GM21825 (cell line): Measurements from ENCODE around the gene ZNF574.

Source experiments
- ATAC-seq: cut with Tn5 transposase; IDR thresholded peaks from one replicate; pipeline ENCODE4 v1.9.1; 2021; ENCODE audit warnings: mild to moderate bottlenecking, moderate library complexity; ENCODE audit not compliant: unreplicated experiment

Gene ZNF574

DNA sequence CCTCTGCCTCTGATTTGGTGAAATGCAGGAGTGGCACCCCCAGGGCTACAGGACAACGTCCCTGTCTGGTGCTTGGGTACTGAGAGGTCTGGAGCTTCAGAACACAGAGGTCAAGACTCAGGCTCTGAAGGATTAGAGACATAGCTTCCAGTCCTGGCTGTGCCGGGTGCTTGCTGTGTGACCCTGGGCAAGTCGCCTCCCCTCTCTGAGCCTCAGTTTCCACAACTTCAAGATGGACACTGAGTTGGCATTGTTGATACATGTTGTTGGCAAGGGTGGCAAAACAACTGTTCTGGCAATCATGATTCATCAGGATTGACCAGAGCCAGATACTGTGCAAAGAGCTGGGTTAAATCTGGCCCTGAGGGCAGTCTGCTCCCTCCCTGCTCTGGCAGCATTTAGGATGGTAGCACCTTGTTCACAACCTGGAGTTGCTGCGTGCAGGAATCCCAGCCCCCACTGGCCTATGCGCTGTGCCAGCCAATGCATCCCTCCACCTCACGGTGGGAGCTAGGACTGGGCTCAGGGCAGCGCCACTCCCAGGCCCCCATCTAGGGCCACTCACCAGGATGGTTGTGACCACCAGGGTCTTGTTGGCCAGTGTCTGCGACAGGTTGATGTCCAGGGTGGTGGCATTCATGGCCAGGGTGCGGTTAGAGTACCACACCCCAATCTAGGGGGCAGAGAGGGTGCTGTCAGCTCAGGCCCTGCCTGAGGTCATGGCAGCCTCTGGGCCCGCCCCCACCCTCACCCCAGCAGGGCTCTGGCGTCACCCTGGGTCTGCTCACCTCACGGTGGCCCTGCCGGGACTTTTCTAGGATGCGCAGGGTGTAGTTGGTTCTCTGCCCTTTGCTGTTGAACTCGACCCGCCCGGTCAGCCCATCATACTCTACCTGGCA, 22.7 kb upstream of the ZNF574 start:
- ATAC-seq: no peak

DNA sequence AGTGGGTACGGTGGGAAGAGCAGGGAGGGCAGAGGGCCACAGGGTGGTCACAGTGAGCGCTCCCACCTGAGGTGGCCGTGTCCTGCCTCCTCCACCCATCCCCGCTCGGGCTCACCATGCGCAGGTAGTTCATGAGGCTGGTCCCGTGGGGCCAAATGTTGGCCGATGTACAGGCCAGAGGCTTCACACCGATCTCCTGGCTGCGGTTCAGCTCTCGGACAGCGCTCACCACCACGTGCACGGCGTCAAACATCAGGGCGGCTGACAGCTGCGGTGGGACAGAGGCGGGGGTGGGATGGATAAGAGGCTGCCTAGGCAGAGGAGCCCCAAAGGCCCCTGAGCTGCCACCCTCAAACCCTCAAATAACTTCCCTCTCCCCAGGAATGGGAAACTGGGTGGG, 21.8 kb upstream of the ZNF574 start:
- ATAC-seq: no peak

DNA sequence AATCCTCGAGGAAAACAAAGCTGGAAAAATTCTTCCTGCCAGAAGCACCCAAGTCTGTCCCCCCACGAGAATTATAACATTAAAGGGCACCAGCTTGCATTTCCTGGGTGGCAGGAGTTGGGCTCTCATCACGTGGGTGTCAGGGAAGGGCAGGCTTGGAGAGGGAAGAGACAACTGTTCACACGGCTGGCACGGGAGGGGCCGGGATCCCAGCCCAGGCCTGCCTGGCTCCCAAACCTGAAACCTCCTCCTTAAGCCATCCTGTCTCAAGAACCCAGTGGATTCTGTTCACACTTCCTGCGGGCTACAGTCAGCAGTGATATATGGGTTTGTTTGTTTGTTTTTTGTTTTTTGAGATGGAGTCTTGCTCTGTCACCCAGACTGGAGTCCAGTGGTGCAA, 18.1 kb upstream of the ZNF574 start:
- ATAC-seq: no peak

DNA sequence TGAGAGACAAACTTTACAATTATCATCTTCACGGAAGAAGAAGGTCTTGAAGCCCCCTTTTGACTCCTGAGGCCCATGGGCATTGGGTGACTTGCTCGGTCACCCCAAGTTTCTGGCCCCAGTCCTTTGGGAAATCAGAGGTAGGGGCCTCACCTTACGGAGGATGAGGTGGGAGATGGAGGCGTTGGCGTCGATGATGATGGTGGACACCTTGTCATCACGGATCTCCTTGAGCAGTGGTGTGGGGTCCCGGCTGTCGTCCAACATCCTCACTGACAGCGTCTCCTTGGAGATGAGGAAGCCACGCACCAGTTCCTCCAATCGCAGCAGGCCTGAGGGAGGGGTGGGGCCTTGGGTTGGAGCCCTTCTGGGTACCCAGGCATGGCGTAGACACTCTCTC, 16.8 kb upstream of the ZNF574 start:
- no peak for ATAC-seq

DNA sequence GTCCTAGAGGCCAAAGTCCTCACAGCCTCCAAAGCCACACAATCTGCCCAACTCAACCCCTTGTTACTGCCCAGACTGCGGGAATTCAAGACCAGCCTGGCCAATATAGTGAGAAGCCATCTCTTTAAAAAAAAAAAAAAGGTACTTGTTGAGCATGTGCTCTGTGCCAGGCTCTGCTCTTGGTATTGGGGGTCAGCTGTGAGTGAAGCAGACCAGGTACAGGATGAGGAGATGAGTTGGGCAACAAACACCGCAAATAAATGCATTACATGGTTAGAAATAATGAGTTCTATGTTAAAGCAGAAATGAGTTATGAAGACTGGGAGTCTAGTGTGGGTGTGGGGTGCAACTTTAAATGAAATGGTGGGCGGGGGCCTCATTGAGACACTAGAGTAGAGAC, 15.8 kb upstream of the ZNF574 start:
- no peak for ATAC-seq

DNA sequence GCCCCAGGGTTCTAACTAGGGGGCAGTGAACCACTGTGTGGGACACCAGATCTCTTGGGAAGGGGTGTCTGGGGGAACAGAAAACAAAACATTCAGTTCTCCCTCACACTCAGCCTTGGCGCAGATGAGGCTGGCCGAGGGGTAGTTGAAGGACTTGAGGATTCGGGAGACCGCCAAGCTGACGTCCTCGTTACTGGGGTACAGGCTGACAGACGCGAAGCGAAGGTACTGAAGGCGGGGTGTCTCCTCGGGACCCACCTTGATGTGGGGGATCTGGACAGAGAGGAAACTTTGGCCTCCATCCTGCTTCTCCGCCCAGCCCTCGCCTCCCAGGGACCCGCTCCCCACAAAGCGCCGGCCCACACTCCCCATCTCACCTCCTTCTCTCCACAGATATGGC, 13.6 kb upstream of the ZNF574 start:
- no peak for ATAC-seq

DNA sequence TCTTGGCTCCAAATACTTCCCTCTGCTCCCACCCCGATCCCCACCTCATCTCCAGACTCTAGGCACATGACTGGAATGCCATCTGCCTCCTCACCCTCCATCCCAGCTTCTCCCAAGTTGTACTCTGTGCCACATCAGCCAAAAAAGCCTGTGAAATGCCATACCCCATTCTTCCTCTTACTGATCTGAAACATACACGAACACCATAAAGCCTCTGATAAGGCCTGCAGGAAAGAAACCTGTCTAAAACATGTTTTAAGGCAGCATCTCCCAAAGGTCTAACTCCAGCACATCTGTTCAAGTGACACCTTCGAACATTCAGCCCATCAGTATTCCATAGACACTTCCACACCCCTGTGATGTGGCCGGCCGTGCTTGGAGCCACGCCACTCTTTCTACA, 11.5 kb upstream of the ZNF574 start:
- no peak for ATAC-seq

DNA sequence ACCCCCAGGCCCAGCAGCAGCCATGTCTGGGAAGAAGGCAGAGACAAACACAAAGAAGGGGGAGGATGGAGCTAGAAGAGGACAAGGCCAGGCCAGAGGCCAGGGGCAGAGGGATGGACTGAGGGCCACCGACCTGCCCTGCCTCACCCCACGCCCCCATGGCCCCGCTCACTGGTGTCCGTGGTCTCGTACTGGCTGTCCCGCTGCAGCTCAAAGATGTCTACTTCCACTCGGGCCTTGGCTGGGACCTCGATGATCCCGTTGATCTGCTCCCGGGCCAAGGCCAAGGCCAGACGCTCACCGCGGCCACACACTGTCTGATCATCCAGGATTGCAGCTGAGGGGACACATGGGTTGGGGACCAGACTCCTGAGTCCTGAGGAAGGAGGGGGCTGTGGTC, 10.9 kb upstream of the ZNF574 start:
- ATAC-seq: no peak

DNA sequence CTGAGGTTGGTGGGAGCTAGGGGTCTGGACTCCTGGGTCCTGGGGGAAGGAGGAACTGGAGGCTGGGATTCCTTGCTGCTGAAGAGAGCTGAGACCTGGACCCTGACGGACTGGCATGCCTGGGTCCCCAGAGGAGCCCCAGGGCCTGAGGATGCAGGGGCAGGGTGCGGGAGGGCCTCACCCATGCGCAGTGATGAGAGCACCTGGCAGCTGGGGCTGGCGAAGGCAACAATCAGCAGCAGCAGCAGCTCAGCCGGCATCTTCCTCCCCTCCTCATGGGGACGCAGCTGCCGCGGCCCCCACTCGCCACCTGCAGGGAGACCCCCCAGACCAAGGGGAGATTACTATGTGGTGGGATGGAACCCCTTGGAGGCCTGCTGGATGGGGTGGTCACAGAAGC, 10.5 kb upstream of the ZNF574 start:
- no peak for ATAC-seq

DNA sequence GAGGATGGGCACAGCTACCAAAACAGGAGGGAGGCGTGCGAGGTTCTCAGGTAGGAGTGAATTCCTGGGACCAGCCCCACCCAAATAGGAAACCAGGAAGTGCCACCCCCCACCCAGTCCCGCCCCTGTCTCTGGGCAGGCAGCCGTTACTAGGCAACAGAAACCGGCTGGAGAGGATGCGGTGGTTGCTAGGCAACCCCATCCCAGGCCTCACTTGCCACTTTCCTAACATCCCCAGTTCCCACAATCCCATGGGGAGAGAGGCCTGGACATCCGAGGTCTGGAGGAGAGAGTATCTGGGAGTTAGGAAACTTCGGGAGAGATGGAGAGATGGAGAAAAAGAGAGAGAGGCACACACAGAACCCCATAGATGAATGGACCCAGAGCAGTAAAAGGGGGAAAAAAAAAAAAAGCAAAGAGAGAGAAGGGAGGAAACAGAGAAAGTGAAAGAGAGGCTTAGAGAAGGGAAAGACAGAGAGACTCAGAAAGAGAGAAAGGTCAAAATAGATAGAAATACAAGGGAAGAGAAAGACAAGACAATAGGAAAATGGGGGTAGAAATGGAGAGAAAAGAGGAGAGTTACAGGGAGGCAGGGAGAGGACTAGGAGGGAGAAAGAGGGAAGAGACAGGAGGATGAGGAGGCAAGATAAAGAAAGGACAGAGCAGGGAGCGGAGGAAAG, 9.8 kb upstream of the ZNF574 start:
- no peak for ATAC-seq

DNA sequence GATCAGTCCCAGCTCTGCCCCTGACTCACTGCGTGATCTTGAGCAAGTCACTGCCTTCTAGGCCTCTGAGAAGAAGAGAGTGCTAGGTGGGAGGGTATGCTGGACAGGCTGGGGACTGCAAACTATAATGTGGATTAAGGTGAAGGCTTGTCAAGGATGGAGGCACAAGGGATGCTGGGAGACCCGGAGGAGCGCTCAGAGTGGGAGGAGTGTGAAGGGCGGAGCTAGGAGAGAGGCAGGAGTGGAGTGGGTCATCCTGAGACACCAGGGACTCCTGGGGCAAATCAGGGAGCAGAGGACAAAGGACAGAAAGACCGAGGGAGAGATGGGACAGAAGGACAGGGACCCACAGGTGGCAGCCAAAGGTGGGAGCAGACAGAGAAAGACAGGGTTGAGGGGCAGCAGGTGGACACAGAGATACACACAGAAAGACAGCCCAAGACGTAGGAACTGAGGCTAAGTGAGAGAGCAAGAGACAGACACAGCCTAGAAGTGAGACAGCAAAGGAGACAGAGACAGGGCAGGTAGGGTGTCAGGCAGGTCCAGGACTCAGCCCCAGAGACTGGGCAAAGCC, 8.6 kb upstream of the ZNF574 start:
- no peak for ATAC-seq

DNA sequence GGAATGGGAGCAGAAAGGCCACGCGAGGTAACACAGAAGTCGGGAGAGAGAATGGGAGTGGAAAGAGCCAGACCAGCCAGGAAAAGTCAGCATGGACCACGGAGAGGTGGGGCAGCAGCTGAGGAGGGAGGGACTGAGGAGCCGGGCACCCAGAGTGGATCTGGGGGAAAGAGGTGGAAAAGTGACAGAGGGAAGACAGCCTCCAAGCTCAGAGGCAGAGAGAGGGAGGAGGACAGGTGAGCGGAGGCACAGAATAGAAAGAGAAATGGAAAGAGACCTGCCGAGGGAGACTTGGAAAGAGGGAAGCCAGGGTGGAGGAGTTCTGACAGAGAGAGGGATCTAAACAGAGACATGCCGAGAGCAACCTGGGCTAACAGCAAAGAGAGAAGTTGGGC, 7.6 kb upstream of the ZNF574 start:
- ATAC-seq: no peak

DNA sequence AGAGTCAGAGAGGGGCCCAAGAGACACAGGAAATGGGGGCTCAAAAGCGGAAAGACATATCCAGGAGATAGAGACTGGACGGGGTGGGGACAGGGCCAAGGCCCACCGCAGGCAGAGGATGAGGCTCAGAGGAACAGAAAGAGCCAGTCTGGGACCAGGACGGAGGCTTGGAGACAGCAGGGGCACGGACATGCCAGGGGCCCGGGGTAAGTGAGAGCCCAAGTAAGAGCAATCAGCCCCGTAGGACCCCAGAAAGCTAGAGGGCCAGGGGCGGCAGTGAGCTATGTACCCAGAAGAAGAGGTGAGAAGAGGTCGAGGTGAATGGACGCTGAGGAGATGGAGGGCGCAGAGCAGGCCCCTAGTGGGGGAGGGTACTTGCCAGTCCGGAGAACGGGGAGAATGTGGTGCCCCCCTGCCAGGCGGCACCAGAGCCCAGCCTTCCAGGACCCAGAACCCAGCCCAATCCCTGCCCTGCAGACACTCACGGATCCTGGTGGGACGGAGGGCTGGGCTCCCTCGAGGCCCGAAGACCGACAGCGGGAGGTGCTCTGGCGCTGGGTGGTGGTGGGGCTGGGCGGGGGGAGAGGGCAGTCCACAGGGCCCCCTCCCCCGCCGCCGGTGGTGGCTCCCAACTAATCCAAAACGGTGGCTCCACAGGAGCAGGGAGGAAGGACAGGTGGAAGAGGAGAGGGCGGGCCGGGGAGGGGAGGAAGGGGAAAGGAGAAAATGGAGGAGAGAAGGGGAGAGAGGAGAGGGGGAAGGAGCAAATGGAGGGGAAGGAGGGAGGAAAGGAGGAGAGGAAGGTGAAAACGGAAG, 7.0 kb upstream of the ZNF574 start:
- no peak for ATAC-seq

DNA sequence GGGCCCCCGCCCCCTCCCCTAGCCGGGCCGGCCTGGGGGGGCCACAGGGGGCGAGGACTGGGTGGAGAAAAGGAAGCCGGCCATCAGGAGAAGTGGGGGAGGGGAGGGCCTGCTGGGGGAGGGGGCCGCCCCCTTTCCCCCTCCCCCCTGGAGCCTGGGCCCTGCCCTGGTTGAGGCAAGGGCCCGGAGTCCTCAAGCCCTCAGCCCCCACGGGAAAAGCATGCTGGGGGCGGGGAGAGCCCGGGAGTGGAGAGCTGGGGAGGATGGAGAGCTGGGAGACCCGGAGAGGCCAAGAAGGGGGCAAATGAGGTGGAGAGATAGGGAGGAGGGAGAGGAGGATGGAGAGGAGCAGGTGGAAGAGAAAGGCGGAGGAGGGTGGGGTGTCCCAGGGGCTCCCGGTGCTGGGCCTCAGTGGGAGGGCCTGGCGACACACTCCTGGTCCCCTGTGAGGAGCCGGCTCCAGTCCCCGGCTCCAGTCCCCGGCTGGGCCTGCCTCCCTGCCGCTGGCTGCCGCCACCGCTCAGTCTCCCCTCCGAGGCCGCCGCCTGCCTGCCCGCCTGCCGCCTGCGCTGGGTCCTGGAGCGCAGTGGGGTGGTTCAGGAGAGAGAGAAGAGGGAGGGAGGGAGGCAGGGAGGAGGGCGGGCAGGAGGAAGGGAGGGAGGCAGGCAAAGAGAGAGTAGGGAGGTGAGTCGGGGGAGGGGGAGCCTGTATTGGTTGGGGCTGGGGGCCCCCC, 6.2 kb upstream of the ZNF574 start, which contains the start of gene GRIK5:
Gene GRIK5 (minus strand): TSS at position 588 of the 733 bp plus-strand sequence. CDS start 4,436 bp downstream, outside the sequence.
- no peak for ATAC-seq

DNA sequence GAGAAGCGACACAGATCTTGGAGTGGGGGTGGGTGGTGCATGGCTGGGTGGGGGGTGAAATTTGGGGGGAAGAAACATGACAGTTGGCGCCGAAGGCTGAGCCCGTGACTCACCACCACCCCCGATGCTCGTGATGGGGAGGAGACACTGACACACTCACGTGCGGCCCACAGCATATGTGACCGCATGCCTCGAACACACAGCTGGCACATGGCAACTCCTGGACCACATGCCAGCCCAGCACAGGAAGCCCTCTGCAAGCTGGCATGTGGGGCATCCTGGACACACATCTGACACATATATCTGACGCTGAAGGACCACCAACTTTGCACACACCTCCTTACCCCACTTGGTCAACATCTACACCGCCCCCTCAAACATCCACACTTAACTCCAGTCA, 4.7 kb upstream of the ZNF574 start:
- ATAC-seq: no peak

DNA sequence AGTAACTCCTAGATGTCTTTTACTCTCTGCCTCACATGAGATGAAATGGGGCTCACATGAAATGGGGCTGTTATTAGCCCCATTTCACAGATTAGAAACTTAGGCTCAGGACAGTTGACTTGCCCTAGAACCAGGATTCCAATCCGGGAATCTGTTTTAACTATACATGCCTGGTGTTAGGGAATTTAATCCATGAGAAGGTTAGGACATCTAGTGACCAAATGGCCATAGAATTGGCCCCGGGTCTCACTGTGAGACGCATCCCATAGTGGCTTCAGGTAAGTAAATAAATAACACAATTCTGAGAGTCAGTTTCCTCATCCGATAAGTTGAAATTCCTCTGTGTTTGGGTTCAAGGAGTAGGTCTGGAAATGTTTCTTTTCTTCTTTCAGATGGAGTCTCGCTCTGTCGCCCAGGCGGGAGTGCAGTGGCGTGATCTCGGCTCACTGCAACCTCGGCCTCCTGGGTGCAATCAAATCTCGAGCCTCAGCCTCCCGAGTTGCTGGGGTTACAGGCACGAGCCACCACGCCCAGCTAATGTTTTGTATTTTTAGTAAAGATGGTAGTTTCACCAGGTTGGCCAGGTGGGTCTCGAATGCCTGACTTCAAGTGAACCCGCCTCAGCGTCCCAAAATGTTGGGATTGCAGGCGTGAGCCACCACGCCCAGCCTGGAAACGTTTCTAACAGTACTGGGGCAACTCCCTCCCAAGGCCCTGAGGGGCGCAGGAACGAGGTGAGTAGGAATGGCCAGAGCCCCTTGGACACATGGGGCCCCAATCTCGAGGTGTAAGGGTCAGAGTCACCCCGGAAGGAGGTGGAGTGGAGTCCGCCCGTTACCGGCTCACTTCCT, 1.2 kb upstream of the ZNF574 start:
- no peak for ATAC-seq

DNA sequence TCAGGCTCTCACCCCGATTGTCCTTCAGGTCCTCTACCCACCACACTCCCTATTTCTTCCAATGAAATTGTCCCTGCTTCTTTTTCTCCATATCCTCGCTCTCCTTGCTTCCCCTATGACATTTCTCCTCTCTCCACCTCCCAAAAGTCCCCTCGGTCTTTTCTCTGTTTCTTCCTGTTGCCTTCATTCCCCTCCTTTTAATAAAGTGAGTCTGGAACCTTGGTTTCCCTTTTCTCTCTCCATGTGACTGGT, 676 bp upstream of the ZNF574 start:
- no peak for ATAC-seq

DNA sequence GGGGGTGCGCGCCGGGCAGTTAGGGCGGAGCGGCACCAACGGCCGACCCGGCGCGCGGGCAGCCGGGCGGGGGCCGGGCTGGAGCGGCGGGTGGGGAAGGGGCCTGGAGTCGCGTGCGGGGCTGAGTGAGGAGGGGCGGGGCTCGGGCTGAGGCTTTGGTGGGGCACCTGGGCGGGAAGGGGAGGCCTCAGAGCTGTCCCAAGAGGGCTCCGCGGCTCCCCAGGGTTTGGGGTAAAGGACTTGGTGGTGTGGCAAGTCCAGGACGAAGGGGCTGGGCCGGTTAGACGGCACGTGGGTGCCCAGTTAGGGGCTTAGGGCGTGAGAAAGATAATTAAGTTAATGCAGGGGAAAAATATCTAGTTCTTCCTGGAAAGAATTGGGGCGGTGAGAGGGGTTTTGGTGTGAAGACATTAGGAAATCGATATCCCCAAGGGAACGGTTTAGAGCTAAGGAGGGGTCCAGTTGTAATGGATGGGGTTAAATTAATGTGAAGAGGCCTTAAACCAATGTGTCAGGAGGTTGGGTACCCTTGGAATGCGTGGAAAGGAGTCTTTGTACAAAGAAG, 496 bp downstream of the ZNF574 start:
- no peak for ATAC-seq

DNA sequence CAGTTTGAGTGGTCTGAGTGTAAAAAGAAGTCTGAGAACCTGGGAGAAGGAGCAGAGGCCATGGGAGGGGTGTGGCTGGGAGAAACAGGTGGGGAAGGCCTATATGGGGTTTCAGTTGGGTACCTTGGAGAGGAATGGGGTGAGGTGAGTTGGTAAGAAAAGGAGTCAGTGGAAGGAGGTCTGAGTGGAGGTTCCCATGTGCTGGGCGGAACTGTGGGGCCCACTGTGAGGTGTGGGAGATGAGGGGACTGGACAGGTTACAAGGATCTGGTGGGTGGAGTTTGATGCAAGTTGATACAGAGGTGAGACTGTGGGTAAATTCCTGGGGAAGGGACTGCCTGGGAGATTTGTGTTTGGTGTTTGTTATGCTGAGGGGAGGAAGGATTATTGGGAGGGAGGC, 2.1 kb downstream of the ZNF574 start:
- ATAC-seq: no peak
